ENCODE measurements around the gene SLAMF9.

GRCh38 chr1:159906960-159907359 is 47.1 kb downstream of the SLAMF9 start:
- TF ChIP-seq CTCF (IDR thresholded peaks at IDR 0.05) = no peak
- no peak for TF ChIP-seq POLR2A (IDR thresholded peaks at IDR 0.05)
